ENCODE data around the gene CAPZB.

The CAPZB gene

DNA sequence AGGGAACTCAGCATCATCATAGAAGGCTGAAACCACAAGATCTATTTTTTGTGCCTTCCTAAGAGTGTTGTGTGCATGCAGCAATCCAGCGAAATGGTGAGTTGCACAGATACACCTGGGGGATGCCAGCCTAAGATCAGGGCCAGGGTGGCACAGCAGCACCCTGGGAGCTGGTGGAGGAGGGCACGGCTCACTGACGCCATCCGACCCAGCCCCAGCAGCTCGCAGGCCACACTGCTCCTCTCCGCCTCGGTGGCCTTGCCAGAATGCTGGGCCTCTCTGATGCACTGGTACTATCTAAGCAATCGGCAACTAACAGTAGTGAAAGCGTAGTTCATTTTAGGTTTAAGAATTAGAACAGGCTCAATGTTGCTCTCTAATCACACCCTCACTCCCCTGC is 37.8 kb downstream of the CAPZB start:
- no peak for DNase-seq

GRCh38 chr1:19445417-19446342 is 39.7 kb downstream of the CAPZB start:
- no peak for DNase-seq

DNA sequence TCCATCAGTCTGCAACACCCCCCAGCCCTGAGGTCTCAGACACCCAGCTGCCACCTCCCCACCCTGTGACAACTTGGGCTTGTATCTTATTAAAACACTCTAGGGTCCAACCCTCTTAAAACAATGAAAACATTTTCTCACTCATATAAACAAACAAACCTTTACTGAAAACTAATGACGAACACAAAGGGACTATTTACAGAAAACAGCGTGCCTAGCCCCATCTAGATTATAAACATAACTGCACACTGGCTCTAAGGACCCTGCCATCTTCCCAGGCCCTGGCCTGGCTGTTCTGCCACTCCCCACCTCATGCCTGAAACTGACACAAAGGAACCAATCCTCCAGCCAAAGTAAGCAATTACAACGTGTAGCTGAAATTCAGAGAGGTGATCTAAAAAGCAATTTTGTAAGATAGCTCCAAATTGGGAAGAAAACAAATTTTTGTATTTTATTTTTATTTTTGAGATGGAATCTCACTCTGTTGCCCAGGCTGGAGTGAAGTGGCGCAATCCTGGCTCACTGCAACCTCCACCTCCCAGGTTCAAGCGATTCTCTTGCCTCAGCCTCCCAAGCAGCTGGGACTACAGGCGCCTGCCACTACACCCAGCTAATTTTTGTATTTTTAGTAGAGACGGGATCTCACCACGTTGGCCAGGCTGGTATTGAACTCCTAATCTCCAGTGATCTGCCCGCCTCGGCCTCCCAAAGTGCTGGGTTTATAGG is 40.9 kb downstream of the CAPZB start:
- DNase-seq, result no peak

- DNase-seq, result no peak
Measured at GRCh38 chr1:19443326-19443725, 42.0 kb downstream of the CAPZB start.

- no peak for DNase-seq
Measured at GRCh38 chr1:19442154-19443096, 42.9 kb downstream of the CAPZB start.

DNA sequence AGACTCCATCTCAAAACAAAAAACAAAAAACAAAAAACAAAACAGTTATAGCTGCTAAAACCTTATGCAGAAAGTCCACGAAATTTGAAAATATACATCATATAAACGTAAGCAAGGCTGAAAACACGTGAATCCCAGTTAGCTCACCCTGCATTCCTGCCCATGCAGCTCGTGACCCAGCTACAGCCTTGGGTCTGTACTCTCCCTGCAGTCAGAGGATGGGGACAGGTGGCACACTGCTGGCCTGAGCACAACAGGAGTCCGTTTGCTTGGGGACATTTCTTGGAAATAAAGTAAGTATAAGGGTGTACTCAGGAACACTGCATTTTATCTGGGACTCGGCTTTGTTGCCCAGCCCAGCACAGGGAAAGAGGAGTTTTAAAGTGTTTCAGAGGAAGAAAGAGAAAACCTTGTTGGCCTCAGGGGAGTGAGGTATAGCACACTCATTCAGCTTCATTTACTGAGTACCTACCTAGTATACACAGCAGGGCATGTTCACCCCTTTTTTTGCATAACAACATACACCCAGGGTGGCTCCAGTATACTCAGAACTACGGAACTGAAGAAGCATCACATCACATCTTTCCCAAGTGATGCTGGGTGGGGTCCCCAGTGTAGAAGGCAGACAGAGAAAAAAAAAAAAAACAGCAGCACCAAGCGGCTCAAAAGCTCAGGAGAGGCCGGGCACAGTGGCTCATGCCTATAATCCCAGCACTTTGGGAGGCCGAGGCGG is 44.1 kb downstream of the CAPZB start:
- no peak for DNase-seq

- DNase-seq, result peak; percentile 34
Measured at GRCh38 chr1:19439464-19440171, 45.7 kb downstream of the CAPZB start.

- DNase-seq, result no peak
Measured at GRCh38 chr1:19438516-19439195, 46.7 kb downstream of the CAPZB start.

DNA sequence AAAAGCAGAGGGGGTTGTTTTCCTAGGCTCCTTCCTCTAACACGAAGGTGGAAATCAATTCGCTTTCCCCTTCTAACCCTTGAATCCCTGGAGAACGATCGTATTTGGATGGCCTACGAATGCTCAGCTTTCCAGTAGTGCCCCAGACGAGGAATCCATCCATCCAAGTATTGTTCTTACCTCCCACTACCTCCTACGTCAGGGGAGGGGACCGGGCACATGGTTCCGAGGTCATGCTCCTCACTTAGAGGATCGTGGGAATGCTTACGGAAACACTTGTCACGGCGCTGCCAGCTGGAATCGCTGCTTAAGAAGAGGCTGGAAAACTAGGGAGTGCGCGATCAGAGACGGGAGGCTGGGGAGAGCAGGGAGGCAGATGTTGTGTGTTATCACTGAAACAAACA is 47.4 kb downstream of the CAPZB start:
- no peak for DNase-seq

DNA sequence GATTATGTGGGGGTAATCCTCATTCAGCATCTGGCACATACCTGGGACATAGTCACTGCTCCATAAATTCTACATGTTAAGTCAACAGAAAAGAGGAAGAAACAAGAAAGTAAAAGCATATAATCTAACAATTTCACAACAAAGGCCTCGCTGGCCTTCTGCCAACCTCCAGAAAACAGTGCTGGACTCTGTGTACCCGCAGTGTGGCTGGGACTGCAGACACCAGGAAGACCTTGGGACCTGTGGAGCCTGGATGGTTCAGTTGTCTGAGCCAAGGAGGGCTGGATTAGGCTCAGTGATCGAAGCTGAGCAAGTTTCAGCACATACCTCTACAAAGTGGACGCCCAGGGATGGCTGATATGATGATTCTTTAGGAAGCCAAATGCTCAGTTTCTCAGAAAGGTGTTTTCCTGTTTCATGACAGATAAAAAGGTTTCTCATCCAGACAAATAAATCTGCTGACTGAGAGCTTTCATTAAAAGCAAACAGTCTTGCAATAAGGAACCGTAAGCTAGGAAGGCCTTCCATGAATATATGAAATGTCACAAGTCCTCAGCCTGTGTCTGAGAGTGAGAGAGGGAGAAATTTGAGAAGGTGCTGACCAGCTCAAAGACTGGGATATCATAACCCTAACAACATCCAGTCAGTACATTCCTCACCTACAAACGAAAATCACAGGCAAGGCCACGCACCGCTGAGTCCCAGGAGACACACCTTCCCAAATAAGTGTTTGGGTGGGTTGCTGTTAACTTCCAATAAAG is 48.4 kb downstream of the CAPZB start:
- peak; percentile 50 for DNase-seq

DNA sequence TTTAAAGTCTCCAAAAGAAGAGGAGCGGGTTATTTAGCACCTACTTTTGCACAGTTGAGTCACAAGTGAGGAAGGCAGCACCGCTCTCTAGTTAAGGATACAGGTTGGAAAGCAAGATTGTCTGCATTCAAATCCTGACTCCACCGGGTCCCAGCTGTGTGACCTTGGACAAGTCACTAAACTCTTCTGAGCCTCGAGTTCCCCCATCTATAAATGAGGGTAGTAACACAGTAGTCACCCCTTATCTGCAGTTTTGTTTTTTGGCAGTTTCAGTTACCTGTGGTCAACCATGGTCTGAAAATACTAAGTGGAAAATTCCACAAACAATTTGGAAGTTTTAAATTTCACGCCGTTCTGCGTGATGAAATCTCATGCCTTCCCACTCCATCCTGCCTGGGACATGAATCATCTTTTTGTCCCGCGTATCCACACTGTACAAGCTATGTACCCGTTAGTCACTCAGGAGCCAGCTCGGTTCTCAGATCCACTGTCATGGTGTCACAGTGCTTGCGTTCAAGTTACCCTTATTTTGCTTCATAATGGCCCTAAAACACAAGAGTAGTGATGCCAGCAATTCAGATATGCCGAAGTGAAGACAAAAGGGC is 49.4 kb downstream of the CAPZB start:
- DNase-seq, result no peak

GRCh38 chr1:19435181-19435580 is 50.2 kb downstream of the CAPZB start:
- DNase-seq, result no peak

DNA sequence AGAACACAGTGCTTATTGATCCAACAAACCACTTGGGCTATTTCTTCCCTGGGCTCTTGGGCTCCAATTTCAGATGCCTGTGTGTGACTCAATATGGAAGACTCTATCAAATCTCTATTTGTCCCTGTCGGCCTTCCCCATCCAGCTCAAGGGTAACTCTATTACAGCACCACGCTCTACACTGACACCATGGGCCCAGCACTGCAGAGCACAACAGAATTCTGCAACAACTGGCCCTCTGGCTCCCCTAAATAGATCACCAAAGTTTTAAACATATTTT is 51.7 kb downstream of the CAPZB start:
- no peak for DNase-seq

DNA sequence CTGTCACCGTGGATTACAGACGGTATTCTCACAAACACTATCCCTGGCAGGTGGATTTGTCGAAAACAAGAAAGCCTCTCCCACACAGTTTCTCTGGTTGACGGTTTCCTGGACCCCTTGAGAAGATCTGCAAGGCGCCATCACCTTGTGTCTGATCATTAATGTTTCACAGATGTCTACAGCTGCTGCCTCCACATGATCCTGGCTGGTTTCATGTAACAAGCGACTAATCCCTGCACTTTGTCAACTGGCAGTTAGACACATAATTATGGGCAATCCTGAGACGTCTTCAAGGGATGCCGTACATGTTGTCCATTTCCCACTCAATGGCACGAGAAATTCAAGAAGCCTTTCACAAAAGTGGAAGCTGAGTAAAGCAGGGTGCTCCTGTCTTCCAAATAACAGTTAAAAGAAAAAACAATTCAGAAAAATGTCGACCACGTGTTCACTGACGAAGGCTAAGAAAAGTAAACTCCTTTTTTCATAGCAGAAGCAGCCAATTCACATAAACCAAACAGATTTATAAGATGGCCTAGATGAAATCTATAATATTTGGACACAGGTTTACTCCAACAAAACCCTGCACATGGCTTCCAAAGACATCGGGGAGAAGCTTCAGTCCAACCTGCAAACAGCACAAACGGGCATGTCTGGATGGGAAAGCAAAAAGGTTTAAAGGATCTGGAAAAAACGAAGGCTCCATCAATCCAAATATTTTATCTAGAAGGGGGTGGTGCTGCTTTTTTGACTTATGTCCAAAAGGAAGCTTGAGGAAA is 52.2 kb downstream of the CAPZB start:
- no peak for DNase-seq

- DNase-seq, result no peak
Measured at GRCh38 chr1:19430121-19431068, 54.9 kb downstream of the CAPZB start.

DNA sequence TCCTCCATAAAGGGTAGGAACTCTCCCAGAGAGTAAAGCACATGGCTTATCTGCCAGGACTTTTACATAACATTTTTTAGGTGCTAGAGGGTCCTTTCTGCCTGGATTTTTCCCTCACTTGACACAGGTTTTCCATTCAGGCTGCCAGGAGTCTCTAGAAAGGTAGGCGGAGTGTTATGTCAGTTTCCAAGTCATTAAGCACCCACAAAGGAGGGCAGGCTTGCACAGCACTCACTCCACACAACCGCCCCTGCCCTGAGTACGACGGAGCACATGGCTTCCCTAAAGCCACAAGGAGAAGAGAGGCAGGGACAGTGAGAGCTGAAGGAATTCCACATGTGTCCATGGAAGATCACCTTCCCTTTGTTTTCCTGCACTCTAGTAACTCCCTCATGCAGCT is 55.7 kb downstream of the CAPZB start:
- DNase-seq, result no peak

DNA sequence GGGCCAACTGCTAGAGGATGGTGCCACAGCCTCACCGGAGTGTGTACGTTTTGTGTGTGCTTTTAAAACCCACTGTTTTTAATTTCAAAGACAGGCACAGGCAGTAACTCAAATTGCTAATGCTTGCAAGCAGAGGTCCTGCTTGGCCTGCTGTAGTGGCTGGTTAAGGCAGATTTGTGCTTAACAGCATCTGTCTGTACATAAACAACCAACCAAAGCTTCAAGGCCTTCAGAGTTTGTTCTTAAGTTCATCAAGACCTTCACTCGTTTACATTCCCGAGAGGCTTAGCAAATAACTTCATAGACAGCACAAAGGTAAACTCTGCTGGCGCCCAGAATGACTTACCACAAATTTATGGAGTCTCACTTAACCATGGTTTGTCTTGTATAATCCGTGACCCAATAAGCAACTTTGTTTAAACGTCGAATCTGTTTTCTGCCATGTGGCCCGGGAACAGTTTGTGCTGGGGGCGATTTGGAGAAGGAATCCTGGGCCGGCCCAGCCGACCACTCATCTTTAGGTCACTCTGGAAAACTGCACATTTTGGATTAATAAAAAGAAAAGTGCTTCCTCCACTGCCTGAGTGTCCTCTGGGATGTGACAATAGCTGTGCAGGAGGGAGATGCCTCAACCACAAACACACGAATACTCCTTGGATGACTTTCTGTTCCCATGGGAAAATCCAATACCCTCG is 58.1 kb downstream of the CAPZB start:
- DNase-seq, result no peak

Measured in hematopoietic multipotent progenitor cell treated with erythropoietin and hydrocortisone succinate and interleukin-3 and kit ligand, for 8 days (in vitro differentiated cells).